ENCODE measurements around the gene LATS2.

Gene LATS2

GRCh38 chr13:20988033-20988908, 73.1 kb downstream of the LATS2 start:
- no peak overlapping the region for H3K4me3 ChIP-seq (ENCODE audit: control insufficient read depth, low read depth, low read length)
- no peak for TF ChIP-seq CTCF (conservative IDR thresholded peaks at IDR 0.05; ENCODE audit: control insufficient read depth, insufficient read depth, low read depth, low read length)
- DNase-seq (ENCODE audit: low read depth), result no peak

- DNase-seq (ENCODE audit: low read depth), result no peak
These were observed 73.8 kb downstream of the LATS2 start for GRCh38 chr13:20987599-20987998.

GRCh38 chr13:20984879-20985278, 76.5 kb downstream of the LATS2 start:
- no peak for TF ChIP-seq CTCF (conservative IDR thresholded peaks at IDR 0.05; ENCODE audit: control insufficient read depth, insufficient read depth, low read depth, low read length)
- H3K4me3 ChIP-seq (ENCODE audit: control insufficient read depth, low read depth, low read length), result no peak overlapping the region
- no peak for DNase-seq (ENCODE audit: low read depth)

More at GRCh38 chr13:20987599-20987998, 73.8 kb downstream of the LATS2 start:
- TF ChIP-seq CTCF (conservative IDR thresholded peaks at IDR 0.05; ENCODE audit: control insufficient read depth, insufficient read depth, low read depth, low read length), result no peak
- H3K4me3 ChIP-seq (ENCODE audit: control insufficient read depth, low read depth, low read length), result no peak overlapping the region

- no peak overlapping the region for H3K4me3 ChIP-seq (ENCODE audit: control insufficient read depth, low read depth, low read length)
- TF ChIP-seq CTCF (conservative IDR thresholded peaks at IDR 0.05; ENCODE audit: control insufficient read depth, insufficient read depth, low read depth, low read length), result no peak
- no peak for DNase-seq (ENCODE audit: low read depth)
These were observed 78.0 kb downstream of the LATS2 start for GRCh38 chr13:20983386-20983785.

- DNase-seq (ENCODE audit: low read depth), result no peak
- no peak for TF ChIP-seq CTCF (conservative IDR thresholded peaks at IDR 0.05; ENCODE audit: control insufficient read depth, insufficient read depth, low read depth, low read length)
- H3K4me3 ChIP-seq (ENCODE audit: control insufficient read depth, low read depth, low read length), result no peak overlapping the region
These were observed 79.9 kb downstream of the LATS2 start for GRCh38 chr13:20981370-20982095.

- H3K4me3 ChIP-seq (ENCODE audit: control insufficient read depth, low read depth, low read length), result no peak overlapping the region
- TF ChIP-seq CTCF (conservative IDR thresholded peaks at IDR 0.05; ENCODE audit: control insufficient read depth, insufficient read depth, low read depth, low read length), result no peak
These were observed 80.5 kb downstream of the LATS2 start for GRCh38 chr13:20980899-20981298.

More at GRCh38 chr13:20980899-20981298, 80.5 kb downstream of the LATS2 start:
- DNase-seq (ENCODE audit: low read depth), result no peak
